Colonic mucosa (tissue), 4 donors: ENCODE measurements around the gene PSMA7. TPM values are rescaled to one million over a fixed set of nuclear protein-coding genes. Genes with fewer than 3 reads are reported as not detected.
"Not testable (repeated sequence)": the region's sequence is repeated elsewhere in the genome, so short reads cannot be mapped to it uniquely, and the experiment has no call there.

Experiments used
- DNase-seq: peaks from one replicate; pipeline ENCODE4 v3.0.0-alpha.2; 2020
- H3K27ac ChIP-seq: fragments of 200-600 bp; one replicate; pipeline ENCODE4 v1.8.0; 2021
- H3K27me3 ChIP-seq: fragments of 200-600 bp; one replicate; pipeline ENCODE4 v1.8.0; 2021
- H3K36me3 ChIP-seq: fragments of 200-600 bp; one replicate; pipeline ENCODE4 v1.8.0; 2021
- H3K4me1 ChIP-seq: fragments of 200-600 bp; one replicate; pipeline ENCODE4 v1.8.0; 2021; ENCODE audit warnings: mild to moderate bottlenecking
- H3K4me3 ChIP-seq: fragments of 200-600 bp; one replicate; pipeline ENCODE4 v1.8.0; 2021
- H3K9ac ChIP-seq, 2 donors: one replicate each; pipeline ENCODE4 v1.7.0; 2013; ENCODE audit warnings: control low read depth in 2 of 2, low read depth in 2 of 2, low read length in 2 of 2
- H3K9me3 ChIP-seq: fragments of 200-600 bp; one replicate; pipeline ENCODE4 v1.8.0; 2021
- intact Hi-C: fragments of 100-400 bp; cut with DNase I; formaldehyde crosslinking; loops from one replicate; pipeline ENCODE4 v1.14.1; 2022
- total RNA-seq, 2 donors: library from RNA; stranded (reverse); fragmentation: NEBNext Ultra II Directional in 1 of 2; extraction: Animal tissue kit (Norgen Biotek cat#: 25700) in 1 of 2; gene quantifications; one replicate each; pipeline ENCODE4 v1.2.1, GENCODE V29; 2021
- TF ChIP-seq, protein P1 (sequence below): fragments of 200-600 bp; IDR thresholded peaks from one replicate; pipeline ENCODE4 v1.8.0; 2022; ENCODE audit warnings: antibody characterized with exemption, mild to moderate bottlenecking
- donor health status: healthy.
- donor health status: DM: no; HTN: no; CAD: no.
- donor health status: DM: no; HTN: no; CAD: no.

The PSMA7 gene
- total RNA-seq, 2 donors from 2014 or later, result 164 to 315 TPM

DNA sequence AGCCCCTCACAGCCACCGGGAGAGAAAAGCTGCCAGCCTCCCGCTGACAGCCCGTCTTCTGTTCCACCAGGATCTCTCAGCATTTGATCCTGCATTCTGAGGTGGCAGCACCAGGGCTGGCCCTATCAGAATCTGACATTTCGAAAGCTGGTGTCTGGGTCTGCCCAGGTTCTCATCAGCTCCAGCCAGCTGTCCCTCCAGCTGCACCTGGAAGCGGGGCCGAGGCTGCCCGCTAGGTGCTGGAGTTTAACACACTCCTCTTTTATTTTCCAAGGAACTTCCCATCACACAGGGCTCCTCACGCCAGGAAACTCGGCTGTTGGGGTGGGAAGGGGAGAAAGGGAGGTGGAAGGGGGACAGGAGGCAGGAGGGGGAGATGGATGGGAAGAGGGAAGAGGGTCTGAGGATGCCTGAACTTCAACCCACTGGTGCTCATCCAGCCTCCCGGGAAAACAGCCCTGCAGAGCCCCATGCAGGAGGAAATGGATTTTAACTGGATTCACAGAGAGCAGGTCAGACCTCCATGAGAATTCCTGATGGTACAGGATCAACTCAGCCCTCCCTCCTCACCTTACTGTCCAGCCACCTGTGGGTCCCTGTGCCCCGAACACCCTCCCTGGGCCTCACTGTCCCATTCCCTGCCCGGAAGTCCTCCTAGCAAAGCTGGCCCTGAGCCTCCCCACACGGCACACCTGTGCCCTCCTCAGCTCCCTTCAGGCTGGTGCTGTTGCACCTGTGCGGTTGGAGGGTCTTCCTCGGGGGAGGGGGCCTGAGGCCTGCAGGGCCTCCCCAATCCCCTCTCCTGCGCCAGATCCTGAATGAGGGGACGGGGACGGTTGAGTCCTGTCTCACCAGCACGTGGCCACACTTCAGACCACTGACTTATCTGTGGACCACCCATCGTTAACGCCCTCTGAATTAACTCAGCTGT lies 24.8 kb downstream of the PSMA7 start:
- H3K9me3 ChIP-seq, result no peaks in the 10 kb centered on the region
- no peak overlapping the region for H3K9ac ChIP-seq
- no peak overlapping the region for H3K27ac ChIP-seq
- H3K36me3 ChIP-seq, result no peaks in the 10 kb centered on the region
- no peak overlapping the region for H3K4me3 ChIP-seq
- TF ChIP-seq, protein P1, sequence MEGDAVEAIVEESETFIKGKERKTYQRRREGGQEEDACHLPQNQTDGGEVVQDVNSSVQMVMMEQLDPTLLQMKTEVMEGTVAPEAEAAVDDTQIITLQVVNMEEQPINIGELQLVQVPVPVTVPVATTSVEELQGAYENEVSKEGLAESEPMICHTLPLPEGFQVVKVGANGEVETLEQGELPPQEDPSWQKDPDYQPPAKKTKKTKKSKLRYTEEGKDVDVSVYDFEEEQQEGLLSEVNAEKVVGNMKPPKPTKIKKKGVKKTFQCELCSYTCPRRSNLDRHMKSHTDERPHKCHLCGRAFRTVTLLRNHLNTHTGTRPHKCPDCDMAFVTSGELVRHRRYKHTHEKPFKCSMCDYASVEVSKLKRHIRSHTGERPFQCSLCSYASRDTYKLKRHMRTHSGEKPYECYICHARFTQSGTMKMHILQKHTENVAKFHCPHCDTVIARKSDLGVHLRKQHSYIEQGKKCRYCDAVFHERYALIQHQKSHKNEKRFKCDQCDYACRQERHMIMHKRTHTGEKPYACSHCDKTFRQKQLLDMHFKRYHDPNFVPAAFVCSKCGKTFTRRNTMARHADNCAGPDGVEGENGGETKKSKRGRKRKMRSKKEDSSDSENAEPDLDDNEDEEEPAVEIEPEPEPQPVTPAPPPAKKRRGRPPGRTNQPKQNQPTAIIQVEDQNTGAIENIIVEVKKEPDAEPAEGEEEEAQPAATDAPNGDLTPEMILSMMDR, result no peak
- H3K4me1 ChIP-seq, result peaks cover 2% of the 10 kb centered on the region
- no peaks in the 10 kb centered on the region for H3K27me3 ChIP-seq
- intact Hi-C loops, result no loop called here
- DNase-seq, result no peak

DNA sequence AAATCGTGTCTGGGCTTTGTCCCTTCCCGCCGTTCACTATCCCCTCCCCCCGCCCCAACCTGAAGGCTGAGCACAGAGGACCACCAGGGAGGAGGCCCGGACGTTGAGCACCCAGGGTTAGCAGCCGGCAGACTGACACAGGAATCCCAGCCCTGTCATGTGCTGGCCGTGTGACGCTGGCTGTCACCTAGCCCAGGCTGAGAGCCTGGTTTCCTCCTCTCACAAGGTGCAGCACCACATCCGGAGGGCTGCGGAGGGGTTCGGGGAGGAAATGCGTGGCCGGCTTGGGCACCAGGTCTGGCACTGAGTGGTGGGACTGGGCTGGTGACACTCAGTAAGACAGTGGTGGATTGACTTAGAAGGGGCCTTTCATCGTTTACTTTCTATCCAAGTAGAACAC lies 25.5 kb downstream of the PSMA7 start:
- intact Hi-C loops, result no loop called here
- H3K36me3 ChIP-seq, result no peaks in the 10 kb centered on the region
- no peak overlapping the region for H3K9ac ChIP-seq
- DNase-seq, result no peak
- TF ChIP-seq, protein P1, result no peak
- H3K9me3 ChIP-seq, result no peaks in the 10 kb centered on the region
- no peak overlapping the region for H3K27ac ChIP-seq
- H3K4me1 ChIP-seq, result no peaks in the 10 kb centered on the region
- H3K4me3 ChIP-seq, result no peak overlapping the region
- H3K27me3 ChIP-seq, result no peaks in the 10 kb centered on the region

DNA sequence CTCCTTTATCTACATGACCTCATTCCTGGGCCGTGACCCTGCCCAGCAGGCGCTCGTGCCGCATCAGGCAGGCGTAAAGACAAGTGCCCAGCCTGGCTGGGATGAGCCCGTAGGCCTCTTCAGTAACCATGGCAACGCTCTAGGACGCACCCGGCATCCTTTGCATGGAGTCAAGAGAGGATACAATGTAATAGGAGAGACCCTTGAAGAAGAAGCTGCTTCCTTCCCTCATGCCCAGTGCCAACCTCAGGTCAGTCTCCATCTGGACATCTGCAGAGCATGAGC lies 25.9 kb downstream of the PSMA7 start:
- Histone ChIP-seq H3K27me3 (no peaks in the 10 kb centered on the region), H3K27ac (no peak overlapping the region)

DNA sequence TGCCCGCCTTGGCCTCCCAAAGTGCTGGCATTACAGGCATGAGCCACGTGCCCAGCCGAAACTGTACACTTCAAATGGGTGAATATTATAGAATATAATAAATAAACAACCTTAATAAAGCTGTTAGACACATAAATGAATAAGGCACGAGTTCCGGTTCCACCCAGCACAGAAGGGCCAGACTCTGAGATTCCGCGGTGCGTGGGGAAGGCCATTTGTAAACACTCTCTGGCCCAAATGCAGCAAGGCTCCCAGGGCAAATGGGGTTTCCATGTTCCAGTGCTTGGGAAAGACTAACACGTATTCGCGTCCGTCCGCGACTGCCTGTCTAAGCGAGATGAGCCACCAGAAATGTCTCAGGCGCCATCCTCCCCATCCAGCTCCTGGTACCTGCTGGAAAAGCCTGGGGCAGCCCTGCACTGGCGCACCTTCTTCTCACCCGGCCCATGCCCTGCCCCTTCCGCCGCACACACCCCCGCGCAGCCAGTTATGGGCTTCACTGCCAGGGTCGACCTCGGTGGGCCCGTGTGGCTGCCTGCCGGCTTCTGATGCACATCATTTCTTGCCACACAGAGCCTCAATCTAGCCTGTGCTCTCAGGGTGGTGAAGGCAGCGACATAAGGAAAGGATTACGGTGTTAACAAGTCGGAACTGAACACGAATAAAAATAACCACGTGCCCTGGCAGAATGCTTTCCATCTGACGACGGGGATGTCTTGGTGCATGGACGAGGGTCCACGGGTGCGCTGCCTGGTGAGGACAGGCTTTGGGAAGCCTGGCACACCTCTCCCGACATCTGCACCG lies 26.4 kb downstream of the PSMA7 start:
- no peak overlapping the region for H3K27ac ChIP-seq
- no peaks in the 10 kb centered on the region for H3K9me3 ChIP-seq
- no peak overlapping the region for H3K9ac ChIP-seq
- no peak for DNase-seq
- TF ChIP-seq, protein P1, result no peak
- no peaks in the 10 kb centered on the region for H3K36me3 ChIP-seq
- intact Hi-C loops, result no loop called here
- no peak overlapping the region for H3K4me3 ChIP-seq
- H3K27me3 ChIP-seq, result no peaks in the 10 kb centered on the region
- H3K4me1 ChIP-seq, result no peaks in the 10 kb centered on the region

More for the DNA sequence above, 25.9 kb downstream of the PSMA7 start:
- Histone ChIP-seq H3K4me1 (no peaks in the 10 kb centered on the region), H3K9me3 (no peaks in the 10 kb centered on the region), H3K36me3 (no peaks in the 10 kb centered on the region), H3K9ac (no peak overlapping the region), H3K4me3 (no peak overlapping the region)
- DNase-seq, result no peak
- intact Hi-C loops, result no loop called here
- TF ChIP-seq, protein P1, result no peak

DNA sequence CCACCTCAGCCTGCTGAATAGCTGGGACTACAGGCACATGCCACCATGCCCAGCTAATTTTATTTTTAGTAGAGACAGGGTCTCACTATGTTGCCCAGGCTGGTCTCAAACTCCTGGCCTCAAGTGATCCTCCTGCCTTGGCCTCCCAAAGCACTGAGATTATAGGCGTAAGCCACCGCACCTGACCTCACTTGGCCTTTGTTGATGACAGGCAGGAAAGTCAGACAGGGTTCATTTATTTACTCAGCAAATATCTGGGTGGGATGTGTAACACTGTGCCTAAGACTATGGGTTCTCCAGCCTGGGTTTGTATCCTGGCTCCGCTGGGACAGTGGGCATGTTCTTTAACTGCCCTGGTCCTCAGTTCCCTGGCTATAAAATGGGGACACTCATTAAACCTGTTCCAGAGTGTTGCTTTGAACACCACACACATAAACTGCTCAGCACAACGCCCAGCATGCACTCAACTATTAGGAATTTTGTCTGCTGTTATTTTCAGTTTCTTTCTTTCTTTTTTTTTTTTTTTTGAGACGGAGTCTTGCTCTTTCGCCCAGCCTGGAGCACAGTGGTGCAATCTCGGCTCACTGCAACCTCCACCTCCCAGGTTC lies 27.3 kb downstream of the PSMA7 start:
- H3K36me3 ChIP-seq, H3K27ac ChIP-seq, DNase-seq, H3K4me1 ChIP-seq, H3K4me3 ChIP-seq, H3K9ac ChIP-seq, intact Hi-C loops, H3K27me3 ChIP-seq, H3K9me3 ChIP-seq: not testable (repeated sequence)
